Subcutaneous abdominal adipose tissue (tissue), 5 donors: Measurements from ENCODE around the gene CDH12.

Source experiments
- H3K27ac ChIP-seq: one replicate; pipeline ENCODE4 v1.7.0; 2013; ENCODE audit warnings: low read depth, mild to moderate bottlenecking, inconsistent platforms, low read length, moderate library complexity
- H3K27me3 ChIP-seq, 5 donors: one replicate each; pipeline ENCODE4 v1.7.0; 2013; ENCODE audit warnings: low read length in 5 of 5, inconsistent platforms in 1 of 5; ENCODE audit not compliant: control insufficient read depth in 5 of 5, insufficient read depth in 4 of 5
- H3K36me3 ChIP-seq, 5 donors: one replicate each; pipeline ENCODE4 v1.7.0; 2013; ENCODE audit warnings: low read length in 5 of 5; ENCODE audit not compliant: control insufficient read depth in 5 of 5, insufficient read depth in 5 of 5
- H3K4me1 ChIP-seq, 5 donors: one replicate each; pipeline ENCODE4 v1.7.0; 2013; ENCODE audit warnings: low read length in 5 of 5, mild to moderate bottlenecking in 3 of 5, moderate library complexity in 1 of 5; ENCODE audit not compliant: control insufficient read depth in 5 of 5, insufficient read depth in 5 of 5
- H3K4me3 ChIP-seq, 5 donors: one replicate each; pipeline ENCODE4 v1.7.0; 2013; ENCODE audit warnings: low read length in 5 of 5, low read depth in 1 of 5
- H3K9ac ChIP-seq, 5 donors: one replicate each; pipeline ENCODE4 v1.7.0; 2013; ENCODE audit warnings: low read length in 5 of 5, mild to moderate bottlenecking in 4 of 5, moderate library complexity in 3 of 5
- H3K9me3 ChIP-seq, 5 donors: one replicate each; pipeline ENCODE4 v1.7.0; 2013; ENCODE audit warnings: low read length in 5 of 5; ENCODE audit not compliant: control insufficient read depth in 5 of 5
- donor health status: healthy.
- donor health status: healthy.
- donor health status: healthy.
- donor health status: healthy.
- donor health status: healthy.

CDH12 gene

DNA sequence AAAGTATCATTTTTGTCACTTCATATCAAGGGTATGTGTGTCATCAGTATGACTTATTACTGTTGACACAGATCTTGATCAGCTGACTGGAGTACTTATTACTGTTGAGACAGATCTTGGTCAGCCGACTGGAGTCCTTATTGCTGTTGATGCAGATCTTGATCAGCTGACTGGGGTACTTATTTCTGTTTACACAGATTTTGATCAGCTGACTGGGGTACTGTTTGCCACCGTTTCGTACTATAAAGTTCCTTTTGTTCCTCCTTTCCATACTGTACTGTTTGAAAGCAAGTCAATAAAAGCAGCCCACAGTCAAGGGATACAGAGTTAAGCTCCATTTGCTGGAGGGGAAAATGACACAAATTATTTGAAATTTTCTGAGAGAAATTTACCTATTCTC, 347.3 kb downstream of the CDH12 start:
- Histone ChIP-seq H3K9ac (no peak overlapping the region), H3K4me3 (no peak overlapping the region), H3K27ac (no peak overlapping the region), H3K36me3 (no peaks in the 10 kb centered on the region), H3K9me3 (no peaks in the 10 kb centered on the region), H3K27me3 (no peaks in the 10 kb centered on the region), H3K4me1 (no peaks in the 10 kb centered on the region)

GRCh38 chr5:22504411-22504810, 348.7 kb downstream of the CDH12 start:
- Histone ChIP-seq H3K9ac (no peak overlapping the region), H3K4me3 (no peak overlapping the region), H3K27me3 (no peaks in the 10 kb centered on the region), H3K27ac (no peak overlapping the region), H3K4me1 (no peaks in the 10 kb centered on the region), H3K9me3 (no peaks in the 10 kb centered on the region), H3K36me3 (no peaks in the 10 kb centered on the region)

DNA sequence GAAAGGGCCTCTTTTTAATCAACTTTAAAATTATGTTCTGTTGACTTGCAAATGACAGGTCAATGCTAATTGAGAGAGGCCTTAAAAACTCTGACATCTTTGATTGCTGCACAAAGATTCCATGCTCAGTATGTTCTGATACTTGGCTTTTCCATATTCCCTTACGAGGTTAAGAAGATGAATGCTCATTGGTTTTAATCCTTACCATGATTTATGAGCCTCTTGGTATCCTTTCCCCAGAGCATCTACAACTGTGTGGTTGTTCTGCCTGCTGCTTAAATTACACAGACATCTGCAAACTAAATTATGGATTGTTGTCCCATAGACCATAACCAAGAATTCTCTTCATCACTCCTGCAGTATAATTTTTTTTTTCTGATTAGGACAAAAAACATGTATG, 352.6 kb downstream of the CDH12 start:
- no peaks in the 10 kb centered on the region for H3K4me1 ChIP-seq
- H3K36me3 ChIP-seq, result no peaks in the 10 kb centered on the region
- H3K9me3 ChIP-seq, result no peaks in the 10 kb centered on the region
- H3K9ac ChIP-seq, result no peak overlapping the region
- H3K27ac ChIP-seq, result no peak overlapping the region
- H3K27me3 ChIP-seq, result no peaks in the 10 kb centered on the region
- no peak overlapping the region for H3K4me3 ChIP-seq

DNA sequence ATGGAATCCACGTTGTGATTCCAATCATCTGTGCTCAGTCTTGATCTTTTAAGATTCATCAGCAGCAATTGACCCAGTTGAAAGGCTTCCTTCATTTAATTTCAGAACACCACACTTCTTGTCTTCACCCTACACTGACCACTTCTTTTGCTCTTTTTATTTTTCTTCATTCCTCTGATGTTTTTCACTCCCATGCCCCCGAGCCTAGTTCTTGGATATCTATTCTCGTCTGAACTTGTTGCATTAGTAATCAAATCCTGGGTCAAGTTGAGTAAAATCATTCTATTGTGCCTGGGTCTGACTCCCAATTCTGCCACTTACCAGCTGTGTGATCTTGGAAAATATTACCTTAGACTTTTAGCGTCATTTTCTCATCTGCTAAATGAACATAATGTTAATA, 356.5 kb downstream of the CDH12 start:
- Histone ChIP-seq H3K36me3 (no peaks in the 10 kb centered on the region), H3K9ac (no peak overlapping the region)

DNA sequence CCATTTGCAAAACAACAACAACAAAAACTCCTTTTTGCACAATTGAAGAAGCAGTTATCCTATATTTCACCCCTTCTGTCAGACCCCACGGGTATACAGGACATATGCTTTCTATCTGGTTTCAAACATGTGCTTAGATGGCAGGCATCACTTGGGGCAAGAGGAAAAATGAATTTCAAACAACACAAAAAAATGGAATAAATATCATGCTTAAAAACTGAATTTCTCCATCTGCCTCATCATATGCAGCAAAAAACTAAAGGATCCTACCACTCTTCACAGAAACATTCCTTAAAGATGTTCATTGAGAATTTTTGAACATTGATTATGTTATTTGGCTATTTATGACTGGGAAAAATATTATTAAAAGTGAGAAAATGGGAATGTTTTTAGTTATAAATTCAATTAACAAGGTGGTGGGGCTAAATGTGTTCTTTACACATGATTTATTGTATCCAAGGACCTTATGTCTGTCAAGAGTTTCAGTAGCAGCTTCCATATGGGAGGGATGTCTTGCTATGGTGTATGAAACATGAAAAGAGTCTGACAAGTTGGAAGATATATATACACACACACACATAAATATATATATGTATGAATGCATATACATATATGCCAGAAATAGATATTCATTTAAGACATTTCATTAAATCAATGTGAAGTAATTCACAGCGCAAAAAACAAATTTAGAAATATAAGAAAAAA, 358.0 kb downstream of the CDH12 start:
- H3K27me3 ChIP-seq, result no peaks in the 10 kb centered on the region
- H3K4me1 ChIP-seq, result no peaks in the 10 kb centered on the region
- H3K36me3 ChIP-seq, result no peaks in the 10 kb centered on the region
- H3K9ac ChIP-seq, result no peak overlapping the region
- H3K4me3 ChIP-seq, result no peak overlapping the region
- H3K27ac ChIP-seq, result no peak overlapping the region
- no peaks in the 10 kb centered on the region for H3K9me3 ChIP-seq

More for the DNA sequence above, 356.5 kb downstream of the CDH12 start:
- H3K27me3 ChIP-seq, result no peaks in the 10 kb centered on the region
- H3K27ac ChIP-seq, result no peak overlapping the region
- no peaks in the 10 kb centered on the region for H3K4me1 ChIP-seq
- no peak overlapping the region for H3K4me3 ChIP-seq
- no peaks in the 10 kb centered on the region for H3K9me3 ChIP-seq

DNA sequence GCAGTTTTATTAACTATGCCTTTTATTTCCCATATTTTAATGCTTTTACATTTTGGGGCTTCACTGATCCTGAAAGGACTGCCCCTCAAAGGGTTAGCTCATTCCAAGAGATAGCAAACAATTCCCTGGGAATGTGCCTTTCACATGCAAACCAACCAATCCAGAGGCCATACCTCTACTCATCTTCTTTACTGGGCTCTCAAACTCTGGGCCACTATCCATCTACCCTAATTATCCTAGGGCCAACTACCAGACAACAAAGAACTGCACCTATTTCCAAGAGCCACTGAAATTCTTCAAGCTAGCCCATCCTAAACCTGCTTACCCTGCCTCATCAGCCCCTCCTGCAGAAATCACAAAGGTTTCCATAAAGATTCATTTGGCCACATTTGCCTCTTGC, 364.7 kb downstream of the CDH12 start:
- H3K9me3 ChIP-seq, result no peaks in the 10 kb centered on the region
- no peaks in the 10 kb centered on the region for H3K36me3 ChIP-seq
- H3K9ac ChIP-seq, result no peak overlapping the region
- H3K4me1 ChIP-seq, result no peaks in the 10 kb centered on the region
- H3K27me3 ChIP-seq, result no peaks in the 10 kb centered on the region
- H3K4me3 ChIP-seq, result no peak overlapping the region
- H3K27ac ChIP-seq, result no peak overlapping the region

DNA sequence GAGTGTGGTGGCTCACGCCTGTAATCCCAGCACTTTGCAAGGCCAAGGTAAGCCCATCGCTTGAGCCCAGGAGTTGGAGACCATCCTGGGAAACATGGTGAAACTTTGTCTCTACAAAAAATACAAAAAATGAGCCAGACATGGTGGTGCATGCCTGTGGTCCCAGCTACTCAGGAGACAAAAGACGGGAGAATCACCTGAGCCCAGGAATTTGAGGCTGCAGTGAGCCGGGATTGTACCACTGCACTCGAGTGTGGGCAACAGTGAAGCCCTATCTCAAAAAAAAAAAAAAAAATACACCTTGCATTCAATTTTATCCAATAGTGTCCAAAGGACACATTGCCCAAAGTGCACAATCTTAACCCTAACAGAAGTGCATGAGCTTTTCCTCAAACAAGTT, 372.8 kb downstream of the CDH12 start:
- no peak overlapping the region for H3K4me3 ChIP-seq
- no peaks in the 10 kb centered on the region for H3K27me3 ChIP-seq
- H3K27ac ChIP-seq, result no peak overlapping the region
- no peak overlapping the region for H3K9ac ChIP-seq
- no peaks in the 10 kb centered on the region for H3K36me3 ChIP-seq
- no peaks in the 10 kb centered on the region for H3K9me3 ChIP-seq
- H3K4me1 ChIP-seq, result no peaks in the 10 kb centered on the region

DNA sequence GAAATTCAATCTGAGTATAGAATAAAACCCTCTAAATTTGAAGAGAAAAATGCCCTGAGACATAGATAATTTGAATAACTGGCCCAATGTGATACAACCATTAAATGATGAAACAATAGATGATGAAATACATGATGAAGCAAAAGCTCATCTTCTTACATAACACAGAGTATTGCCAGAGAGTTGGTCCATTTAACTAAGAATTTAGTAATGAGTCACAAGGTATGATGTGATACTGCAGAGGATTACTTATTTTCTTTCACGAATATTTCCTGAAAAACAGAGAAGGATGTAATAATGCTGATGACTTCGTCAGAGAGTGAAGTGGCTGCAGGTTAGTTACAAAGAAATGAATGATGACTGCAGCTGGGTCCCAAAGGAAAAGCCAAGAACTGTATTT, 379.3 kb downstream of the CDH12 start:
- Histone ChIP-seq H3K36me3 (no peaks in the 10 kb centered on the region), H3K9ac (no peak overlapping the region), H3K4me1 (no peaks in the 10 kb centered on the region), H3K4me3 (no peak overlapping the region), H3K27me3 (no peaks in the 10 kb centered on the region), H3K9me3 (no peaks in the 10 kb centered on the region), H3K27ac (no peak overlapping the region)

GRCh38 chr5:22471154-22471553, 382.0 kb downstream of the CDH12 start:
- no peak overlapping the region for H3K4me3 ChIP-seq
- no peaks in the 10 kb centered on the region for H3K9me3 ChIP-seq
- H3K4me1 ChIP-seq, result no peaks in the 10 kb centered on the region
- no peak overlapping the region for H3K27ac ChIP-seq
- no peak overlapping the region for H3K9ac ChIP-seq
- no peaks in the 10 kb centered on the region for H3K36me3 ChIP-seq
- no peaks in the 10 kb centered on the region for H3K27me3 ChIP-seq

DNA sequence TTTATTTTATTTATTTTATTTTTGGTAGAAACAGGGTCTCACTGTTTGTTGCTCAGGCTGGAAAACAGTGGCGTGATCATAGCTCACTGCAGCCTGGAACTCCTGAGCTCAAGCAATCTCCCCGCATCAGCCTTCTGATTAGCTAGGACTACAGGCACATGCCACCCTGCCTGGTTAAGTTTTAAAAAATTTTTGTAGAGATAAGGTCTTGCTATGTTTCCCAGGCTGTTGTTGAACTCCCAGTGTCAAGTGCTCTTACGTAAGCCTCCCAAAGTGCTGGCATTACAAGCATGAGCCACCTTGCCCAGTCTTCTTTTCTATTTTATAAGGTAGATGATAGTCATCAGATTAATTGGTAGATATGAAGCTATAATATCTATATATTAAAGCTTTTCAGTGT, 382.7 kb downstream of the CDH12 start:
- Histone ChIP-seq H3K27ac (no peak overlapping the region), H3K27me3 (no peaks in the 10 kb centered on the region), H3K36me3 (no peaks in the 10 kb centered on the region), H3K9me3 (no peaks in the 10 kb centered on the region), H3K9ac (no peak overlapping the region), H3K4me1 (no peaks in the 10 kb centered on the region), H3K4me3 (no peak overlapping the region)

DNA sequence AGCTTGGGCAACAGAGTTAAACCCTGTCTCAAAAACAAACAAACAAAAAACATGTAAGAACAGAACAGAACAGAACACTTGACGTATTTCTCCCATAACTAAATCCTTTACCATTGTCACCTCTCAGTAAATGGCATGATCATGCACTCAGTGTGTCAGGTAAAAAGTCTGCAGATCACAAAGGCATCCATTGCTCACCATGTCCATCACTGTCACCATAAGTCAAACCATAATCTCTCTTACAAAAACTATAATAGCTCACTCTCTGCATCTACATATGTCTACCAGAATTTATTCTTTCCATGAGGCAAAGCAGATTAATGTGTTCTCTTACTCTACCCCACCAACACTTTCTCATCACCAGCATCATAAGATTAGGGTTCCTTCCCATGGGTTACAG, 387.5 kb downstream of the CDH12 start:
- H3K4me3 ChIP-seq, result no peak overlapping the region
- no peaks in the 10 kb centered on the region for H3K36me3 ChIP-seq
- no peaks in the 10 kb centered on the region for H3K27me3 ChIP-seq
- H3K9ac ChIP-seq, result no peak overlapping the region
- no peaks in the 10 kb centered on the region for H3K4me1 ChIP-seq
- no peak overlapping the region for H3K27ac ChIP-seq
- H3K9me3 ChIP-seq, result peaks cover 0 to 3% (median 0%) of the 10 kb centered on the region in 5 donors
